Neural progenitor cell (in vitro differentiated cells): ENCODE data around the gene SMIM36. TPM values are rescaled to one million over a fixed set of nuclear protein-coding genes. Genes with fewer than 3 reads are reported as not detected.

Source experiments
- DNase-seq: peaks from one replicate; pipeline ENCODE4 v3.0.0-alpha.2; 2016; ENCODE audit warnings: low spot score
- H2AFZ ChIP-seq: fragments of 200-600 bp; sonication (generic); replicated peaks from 2 replicates; pipeline ENCODE4 v1.6.1; 2016; ENCODE audit warnings: antibody characterized with exemption
- H3F3A ChIP-seq: fragments of 200-600 bp; sonication (generic); 2 replicates; pipeline ENCODE4 v1.6.1; 2016; ENCODE audit warnings: antibody characterized with exemption, low read depth
- H3K27ac ChIP-seq: fragments of 200-600 bp; sonication (generic); 2 replicates; pipeline ENCODE4 v1.5.1; 2016; ENCODE audit warnings: mild to moderate bottlenecking
- H3K27me3 ChIP-seq: fragments of 200-600 bp; sonication (generic); 2 replicates; pipeline ENCODE4 v1.6.1; 2016; ENCODE audit warnings: mild to moderate bottlenecking, moderate library complexity
- H3K36me3 ChIP-seq: fragments of 200-600 bp; sonication (generic); 2 replicates; pipeline ENCODE4 v1.5.1; 2016
- H3K4me1 ChIP-seq: fragments of 200-600 bp; sonication (generic); 2 replicates; pipeline ENCODE4 v1.6.1; 2016; ENCODE audit warnings: mixed run types
- H3K4me2 ChIP-seq: fragments of 200-600 bp; sonication (generic); 2 replicates; pipeline ENCODE4 v1.6.1; 2016
- H3K4me3 ChIP-seq: fragments of 200-600 bp; sonication (generic); 2 replicates; pipeline ENCODE4 v1.5.1; 2016
- H3K79me2 ChIP-seq: fragments of 200-600 bp; sonication (generic); 2 replicates; pipeline ENCODE4 v1.6.1; 2016; ENCODE audit warnings: low read depth
- H3K9ac ChIP-seq: fragments of 200-600 bp; sonication (generic); 2 replicates; pipeline ENCODE4 v1.6.1; 2016
- H3K9me3 ChIP-seq: fragments of 200-600 bp; sonication (generic); 2 replicates; pipeline ENCODE4 v1.5.1; 2016; ENCODE audit warnings: low read depth
- H4K20me1 ChIP-seq: fragments of 200-600 bp; sonication (generic); 2 replicates; pipeline ENCODE4 v1.6.1; 2016; ENCODE audit warnings: low read depth
- H3K27ac Mint-ChIP-seq: 3 replicates; pipeline ENCODE4 v1.8.0; 2021; ENCODE audit warnings: mixed read lengths
- H3K27me3 Mint-ChIP-seq: 2 replicates; pipeline ENCODE4 v1.8.0; 2022; ENCODE audit warnings: low read depth, mild to moderate bottlenecking, inconsistent platforms, moderate library complexity, mixed read lengths; ENCODE audit not compliant: insufficient read depth
- H3K36me3 Mint-ChIP-seq: 3 replicates; pipeline ENCODE4 v1.8.0; 2021; ENCODE audit warnings: mixed read lengths
- H3K4me1 Mint-ChIP-seq: 3 replicates; pipeline ENCODE4 v1.8.0; 2021; ENCODE audit warnings: mixed read lengths
- H3K4me3 Mint-ChIP-seq: 3 replicates; pipeline ENCODE4 v1.8.0; 2021; ENCODE audit warnings: mild to moderate bottlenecking, moderate library complexity, mixed read lengths
- H3K9me3 Mint-ChIP-seq: 3 replicates; pipeline ENCODE4 v1.8.0; 2020; ENCODE audit warnings: mixed read lengths
- EZH2 ChIP-seq: fragments of 200-600 bp; sonication (generic); IDR thresholded peaks from 2 replicates; pipeline ENCODE4 v1.6.1; 2017; ENCODE audit warnings: antibody characterized with exemption, mild to moderate bottlenecking, moderate library complexity
- EZH2phosphoT487 ChIP-seq: fragments of 200-600 bp; sonication (generic); IDR thresholded peaks from 2 replicates; pipeline ENCODE4 v1.6.1; 2017; ENCODE audit warnings: antibody characterized with exemption
- total RNA-seq: library from RNA; depleted of rRNA; stranded (reverse); fragments of >200 nt; gene quantifications from 2 replicates; pipeline ENCODE4 v1.2.3, GENCODE V29; 2015; ENCODE audit warnings: low replicate concordance
- TF ChIP-seq, protein P1 (sequence below): fragments of 200-600 bp; sonication (generic); IDR thresholded peaks from 2 replicates; pipeline ENCODE4 v1.5.1; 2017; ENCODE audit warnings: antibody characterized with exemption, mild to moderate bottlenecking

SMIM36 gene
- total RNA-seq, 1 donor from 2014 or later: not detected

DNA sequence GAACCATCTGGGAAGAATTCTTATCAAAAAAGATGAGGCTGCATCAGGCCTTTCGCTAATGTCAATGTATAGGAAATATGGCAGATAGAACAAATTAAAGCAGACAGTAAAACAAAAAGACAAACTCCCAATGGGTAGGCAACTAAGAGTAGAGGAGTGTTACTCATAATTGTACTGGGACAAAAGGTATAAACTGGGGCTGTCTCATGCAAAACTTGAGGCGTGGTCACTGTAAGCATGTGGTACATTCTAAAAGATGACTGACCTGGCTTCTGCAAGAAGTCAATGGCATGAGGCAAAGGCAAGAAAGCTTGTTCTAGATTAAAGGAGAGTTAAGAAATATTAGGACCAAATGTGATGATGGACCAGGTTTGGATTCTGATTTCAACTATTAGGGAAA lies 26.7 kb downstream of the SMIM36 start:
- H3K27ac ChIP-seq: no peak overlapping the region
- H3K4me1 ChIP-seq: peaks cover 6% of the 10 kb centered on the region
- Mint-ChIP-seq H3K4me3 (no peak overlapping the region), H3K9me3 (no peaks in the 10 kb centered on the region), H3K36me3 (no peaks in the 10 kb centered on the region), H3K27ac (no peak overlapping the region), H3K27me3 (peaks cover 2% of the 10 kb centered on the region), H3K4me1 (peaks cover 3% of the 10 kb centered on the region)
- no peak for DNase-seq
- no peak for TF ChIP-seq EZH2
- TF ChIP-seq, protein P1, sequence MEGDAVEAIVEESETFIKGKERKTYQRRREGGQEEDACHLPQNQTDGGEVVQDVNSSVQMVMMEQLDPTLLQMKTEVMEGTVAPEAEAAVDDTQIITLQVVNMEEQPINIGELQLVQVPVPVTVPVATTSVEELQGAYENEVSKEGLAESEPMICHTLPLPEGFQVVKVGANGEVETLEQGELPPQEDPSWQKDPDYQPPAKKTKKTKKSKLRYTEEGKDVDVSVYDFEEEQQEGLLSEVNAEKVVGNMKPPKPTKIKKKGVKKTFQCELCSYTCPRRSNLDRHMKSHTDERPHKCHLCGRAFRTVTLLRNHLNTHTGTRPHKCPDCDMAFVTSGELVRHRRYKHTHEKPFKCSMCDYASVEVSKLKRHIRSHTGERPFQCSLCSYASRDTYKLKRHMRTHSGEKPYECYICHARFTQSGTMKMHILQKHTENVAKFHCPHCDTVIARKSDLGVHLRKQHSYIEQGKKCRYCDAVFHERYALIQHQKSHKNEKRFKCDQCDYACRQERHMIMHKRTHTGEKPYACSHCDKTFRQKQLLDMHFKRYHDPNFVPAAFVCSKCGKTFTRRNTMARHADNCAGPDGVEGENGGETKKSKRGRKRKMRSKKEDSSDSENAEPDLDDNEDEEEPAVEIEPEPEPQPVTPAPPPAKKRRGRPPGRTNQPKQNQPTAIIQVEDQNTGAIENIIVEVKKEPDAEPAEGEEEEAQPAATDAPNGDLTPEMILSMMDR: no peak
- no peak for TF ChIP-seq EZH2phosphoT487
- H2AFZ ChIP-seq: no peak overlapping the region
- no peaks in the 10 kb centered on the region for H3F3A ChIP-seq
- no peak overlapping the region for H3K9ac ChIP-seq
- no peaks in the 10 kb centered on the region for H3K27me3 ChIP-seq
- no peaks in the 10 kb centered on the region for H4K20me1 ChIP-seq
- H3K4me2 ChIP-seq: no peak overlapping the region
- no peaks in the 10 kb centered on the region for H3K36me3 ChIP-seq
- no peaks in the 10 kb centered on the region for H3K9me3 ChIP-seq
- no peak overlapping the region for H3K4me3 ChIP-seq
- no peaks in the 10 kb centered on the region for H3K79me2 ChIP-seq

DNA sequence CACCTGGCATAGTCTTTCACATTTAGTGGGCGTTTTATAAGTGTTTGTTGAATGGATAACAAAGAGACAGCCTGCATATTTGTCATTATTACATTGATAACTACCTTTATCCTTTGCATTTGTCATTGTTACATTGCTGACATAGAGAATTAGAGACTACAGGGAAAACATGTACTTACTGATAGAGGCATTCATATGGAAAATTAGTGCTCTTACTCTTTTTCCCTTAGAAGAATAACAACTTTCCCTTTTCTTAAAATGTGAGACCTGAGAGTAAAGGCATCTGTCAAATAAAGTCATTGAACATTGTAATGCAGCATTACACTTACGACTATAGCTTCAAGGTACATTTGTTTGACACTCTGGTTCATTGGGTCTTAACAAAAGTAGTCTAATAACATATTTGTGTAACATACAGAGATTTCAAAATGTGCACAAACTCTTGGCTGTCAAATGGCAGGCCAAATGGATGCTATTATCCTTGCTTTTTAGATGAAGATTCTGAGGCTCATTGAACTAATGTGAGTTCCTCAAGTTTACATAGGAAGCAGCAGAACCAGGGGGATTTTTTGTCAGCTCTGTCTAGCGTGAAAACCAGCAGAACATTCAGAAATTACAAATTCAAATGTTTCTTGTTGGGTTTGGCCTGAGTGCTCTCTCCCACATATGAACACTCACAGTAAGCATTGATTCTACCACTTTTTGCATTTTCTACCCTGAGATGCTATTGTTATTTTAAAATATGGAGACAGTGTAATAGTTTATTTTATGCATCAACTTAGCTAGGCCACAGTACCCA lies 28.5 kb downstream of the SMIM36 start:
- Mint-ChIP-seq H3K27ac (no peak overlapping the region), H3K36me3 (no peaks in the 10 kb centered on the region), H3K4me1 (peaks cover 3% of the 10 kb centered on the region), H3K4me3 (no peak overlapping the region), H3K9me3 (no peaks in the 10 kb centered on the region), H3K27me3 (peaks cover 2% of the 10 kb centered on the region)
- no peak overlapping the region for H3K4me3 ChIP-seq
- TF ChIP-seq, protein P1: no peak
- TF ChIP-seq EZH2: no peak
- TF ChIP-seq EZH2phosphoT487: no peak
- H3K9me3 ChIP-seq: no peaks in the 10 kb centered on the region
- H3K4me2 ChIP-seq: no peak overlapping the region
- H3K27ac ChIP-seq: no peak overlapping the region
- H3F3A ChIP-seq: no peaks in the 10 kb centered on the region
- H3K9ac ChIP-seq: no peak overlapping the region
- H3K4me1 ChIP-seq: peaks cover 6% of the 10 kb centered on the region
- no peaks in the 10 kb centered on the region for H3K27me3 ChIP-seq
- no peak overlapping the region for H2AFZ ChIP-seq
- no peaks in the 10 kb centered on the region for H4K20me1 ChIP-seq
- no peaks in the 10 kb centered on the region for H3K79me2 ChIP-seq
- no peak for DNase-seq
- H3K36me3 ChIP-seq: no peaks in the 10 kb centered on the region

DNA sequence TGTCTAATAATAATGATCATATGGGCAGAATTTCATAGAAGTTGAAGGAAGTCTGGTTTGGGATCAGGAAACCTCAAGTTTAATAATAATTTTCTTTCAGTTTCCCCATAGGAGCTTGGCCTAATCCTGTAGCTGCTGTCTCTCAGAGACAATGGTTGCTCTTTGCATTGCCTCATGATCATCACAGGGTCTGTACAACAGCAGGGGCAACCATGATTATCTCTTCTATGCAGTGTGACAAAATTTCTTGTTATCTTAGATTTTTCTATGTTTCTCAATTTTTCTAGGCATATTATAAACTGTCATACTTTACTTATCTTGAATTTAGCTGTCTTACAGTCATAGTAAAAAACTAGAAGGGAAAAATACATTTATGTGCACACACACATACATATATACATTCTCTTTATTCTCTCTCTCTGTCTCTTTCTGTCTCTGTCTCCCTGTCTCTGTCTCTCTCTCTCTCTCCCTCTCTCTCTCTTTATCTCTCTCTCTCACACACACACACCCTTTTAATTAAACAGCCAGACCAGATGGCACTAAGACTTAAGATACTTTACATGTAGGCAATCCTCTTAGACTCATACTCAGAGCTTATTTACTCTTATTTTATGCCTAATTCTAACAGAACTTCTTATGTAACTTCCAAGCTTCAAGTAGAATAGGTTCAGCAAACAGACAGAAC lies 30.5 kb downstream of the SMIM36 start:
- no peaks in the 10 kb centered on the region for H3K79me2 ChIP-seq
- DNase-seq: no peak
- no peak overlapping the region for H2AFZ ChIP-seq
- no peaks in the 10 kb centered on the region for H3K9me3 ChIP-seq
- TF ChIP-seq EZH2 (no peak), EZH2phosphoT487 (no peak)
- TF ChIP-seq, protein P1: no peak
- no peaks in the 10 kb centered on the region for H3K27me3 Mint-ChIP-seq
- H3K27ac ChIP-seq: no peak overlapping the region
- H3K36me3 ChIP-seq: no peaks in the 10 kb centered on the region
- H3F3A ChIP-seq: no peaks in the 10 kb centered on the region
- H3K27me3 ChIP-seq: no peaks in the 10 kb centered on the region
- H3K4me1 Mint-ChIP-seq: peaks cover 3% of the 10 kb centered on the region
- H3K4me2 ChIP-seq: no peak overlapping the region
- H3K27ac Mint-ChIP-seq: no peak overlapping the region
- no peaks in the 10 kb centered on the region for H3K9me3 Mint-ChIP-seq
- no peaks in the 10 kb centered on the region for H4K20me1 ChIP-seq
- H3K4me1 ChIP-seq: no peaks in the 10 kb centered on the region
- no peak overlapping the region for H3K4me3 Mint-ChIP-seq
- H3K4me3 ChIP-seq: no peak overlapping the region
- no peaks in the 10 kb centered on the region for H3K36me3 Mint-ChIP-seq
- H3K9ac ChIP-seq: no peak overlapping the region
